Subcutaneous adipose tissue (tissue), 4 donors: ENCODE data around the gene QPCTL. TPM values are rescaled to one million over a fixed set of nuclear protein-coding genes. Genes with fewer than 3 reads are reported as not detected.

Source experiments
- total RNA-seq, 4 donors: library from RNA; depleted of rRNA; stranded (reverse); fragments of >200 nt; gene quantifications; one replicate each; pipeline ENCODE4 v1.1.0, GENCODE V29; 2016
- TF ChIP-seq, protein P1 (sequence below): fragments of 450-650 bp; IDR thresholded peaks from one replicate; pipeline ENCODE4 v1.5.1; 2016; ENCODE audit warnings: low read depth, mild to moderate bottlenecking, control low read depth, antibody characterized with exemption, moderate library complexity

The QPCTL gene
- total RNA-seq, 4 donors from 2014 or later = 1.3 to 8.5 (median 3.3) TPM

DNA sequence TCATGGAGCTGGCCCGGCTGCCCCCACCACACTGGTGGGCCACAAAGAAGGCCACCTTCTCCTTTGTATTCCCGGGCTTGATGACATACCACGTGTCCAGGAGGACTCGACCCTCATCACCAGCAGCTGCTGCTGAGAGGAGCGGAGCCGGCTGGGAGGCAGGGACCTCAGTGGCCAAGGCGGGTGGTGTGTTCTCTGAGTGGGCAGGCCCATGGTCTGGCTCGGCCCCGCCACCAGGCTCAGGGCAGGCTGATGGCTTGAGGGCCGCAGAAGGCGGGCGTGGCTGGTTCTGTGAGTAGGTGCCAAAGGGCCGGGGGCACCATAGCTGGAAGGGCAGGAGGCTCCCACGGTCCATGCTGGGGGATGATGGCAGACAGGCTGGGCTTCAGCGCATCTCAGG is 20.7 kb downstream of the QPCTL start:
- TF ChIP-seq, protein P1, sequence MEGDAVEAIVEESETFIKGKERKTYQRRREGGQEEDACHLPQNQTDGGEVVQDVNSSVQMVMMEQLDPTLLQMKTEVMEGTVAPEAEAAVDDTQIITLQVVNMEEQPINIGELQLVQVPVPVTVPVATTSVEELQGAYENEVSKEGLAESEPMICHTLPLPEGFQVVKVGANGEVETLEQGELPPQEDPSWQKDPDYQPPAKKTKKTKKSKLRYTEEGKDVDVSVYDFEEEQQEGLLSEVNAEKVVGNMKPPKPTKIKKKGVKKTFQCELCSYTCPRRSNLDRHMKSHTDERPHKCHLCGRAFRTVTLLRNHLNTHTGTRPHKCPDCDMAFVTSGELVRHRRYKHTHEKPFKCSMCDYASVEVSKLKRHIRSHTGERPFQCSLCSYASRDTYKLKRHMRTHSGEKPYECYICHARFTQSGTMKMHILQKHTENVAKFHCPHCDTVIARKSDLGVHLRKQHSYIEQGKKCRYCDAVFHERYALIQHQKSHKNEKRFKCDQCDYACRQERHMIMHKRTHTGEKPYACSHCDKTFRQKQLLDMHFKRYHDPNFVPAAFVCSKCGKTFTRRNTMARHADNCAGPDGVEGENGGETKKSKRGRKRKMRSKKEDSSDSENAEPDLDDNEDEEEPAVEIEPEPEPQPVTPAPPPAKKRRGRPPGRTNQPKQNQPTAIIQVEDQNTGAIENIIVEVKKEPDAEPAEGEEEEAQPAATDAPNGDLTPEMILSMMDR = no peak

DNA sequence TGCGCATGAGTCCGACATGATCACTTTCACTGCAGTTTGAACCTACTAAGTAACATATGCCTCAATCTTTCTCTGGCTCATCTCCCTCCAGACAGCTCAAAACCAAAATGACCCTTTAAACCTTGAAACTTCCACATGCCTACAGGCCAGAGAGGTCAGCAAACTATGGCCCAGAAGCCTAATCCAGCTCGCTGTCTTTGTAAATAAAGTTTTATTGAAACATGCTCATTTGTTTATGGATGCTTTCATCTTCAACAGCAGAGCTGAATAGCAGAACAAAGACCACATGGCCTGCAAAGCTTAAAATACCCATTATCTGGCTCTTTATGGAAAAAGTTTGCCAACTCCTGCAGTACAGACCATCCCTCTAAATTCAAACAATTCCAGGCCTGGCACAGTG is 22.7 kb downstream of the QPCTL start:
- TF ChIP-seq, protein P1 = no peak

DNA sequence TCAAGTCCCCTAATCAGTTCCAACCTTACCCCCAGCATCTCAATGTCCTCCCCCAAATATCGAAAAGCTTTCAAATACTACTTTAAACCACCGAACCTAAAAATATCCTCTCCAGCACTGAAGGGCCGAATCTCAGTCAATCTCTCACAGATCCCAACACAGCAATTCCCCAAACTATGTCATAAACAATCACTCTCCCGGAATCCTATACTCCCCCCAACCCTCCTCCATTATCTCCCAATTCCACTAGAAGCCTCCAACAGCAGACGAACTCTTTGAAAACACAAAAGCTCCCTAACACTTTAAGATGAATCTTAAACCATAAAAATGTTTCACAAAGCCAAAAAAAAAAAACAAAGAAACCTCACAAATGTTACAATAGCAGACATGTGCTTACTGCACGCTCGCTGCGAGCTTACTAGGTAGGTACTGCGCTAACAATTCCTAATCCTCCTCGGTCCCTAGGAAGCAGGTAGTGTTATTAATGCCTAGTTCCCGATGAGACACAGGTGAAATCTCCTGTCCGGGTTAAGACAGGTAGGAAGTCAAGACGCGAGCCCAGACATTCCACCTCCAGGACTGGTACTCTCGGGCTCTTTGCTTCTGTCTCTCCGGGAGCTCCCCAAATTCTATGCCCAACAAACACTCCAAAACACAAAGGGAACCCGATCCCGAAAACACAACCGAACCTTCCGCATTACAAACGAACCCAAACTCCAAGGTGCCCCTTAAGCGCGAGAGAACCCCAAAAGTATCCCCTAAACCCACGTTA is 24.1 kb downstream of the QPCTL start:
- TF ChIP-seq, protein P1 = no peak

DNA sequence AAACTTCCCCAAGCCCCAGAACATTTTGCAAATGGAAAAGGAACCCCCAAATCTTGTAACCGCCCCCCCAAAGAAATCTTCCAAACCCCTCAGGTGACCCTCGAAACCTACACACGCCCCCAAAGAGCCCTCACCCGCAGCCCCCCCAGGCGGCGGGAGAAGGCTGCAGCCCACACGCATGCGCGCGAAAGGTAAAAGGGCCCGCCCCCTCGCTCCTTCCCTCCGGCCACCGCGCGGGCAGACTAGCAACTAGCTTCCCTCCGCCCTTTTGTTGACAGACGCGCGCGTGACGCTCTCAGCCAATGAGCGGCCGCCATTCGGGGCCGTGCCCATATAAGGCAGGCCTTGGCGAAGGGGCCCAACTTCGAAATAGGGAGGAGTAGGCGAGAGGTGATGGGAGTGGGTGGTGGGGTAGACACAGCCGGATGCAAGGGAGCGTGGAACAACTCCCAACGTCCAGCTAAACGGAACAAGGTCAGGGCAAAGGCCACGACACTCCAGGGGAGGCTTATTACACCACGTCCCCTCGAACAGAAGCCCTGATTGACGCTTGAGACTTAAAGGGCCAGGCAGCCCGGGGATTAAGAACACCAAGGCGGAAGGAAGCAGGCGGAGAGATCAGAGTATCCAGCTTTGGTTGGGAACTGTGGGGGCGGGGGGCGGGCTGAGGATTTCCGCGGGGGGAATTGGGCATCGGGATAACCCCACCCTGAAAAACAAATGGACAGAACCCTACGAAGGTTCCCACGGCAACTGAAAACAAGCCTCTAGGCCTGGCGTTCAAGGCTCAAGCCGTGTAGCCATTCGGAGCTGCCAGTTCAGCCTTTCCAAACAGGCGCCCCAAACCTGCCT is 24.9 kb downstream of the QPCTL start:
- TF ChIP-seq, protein P1 = no peak

DNA sequence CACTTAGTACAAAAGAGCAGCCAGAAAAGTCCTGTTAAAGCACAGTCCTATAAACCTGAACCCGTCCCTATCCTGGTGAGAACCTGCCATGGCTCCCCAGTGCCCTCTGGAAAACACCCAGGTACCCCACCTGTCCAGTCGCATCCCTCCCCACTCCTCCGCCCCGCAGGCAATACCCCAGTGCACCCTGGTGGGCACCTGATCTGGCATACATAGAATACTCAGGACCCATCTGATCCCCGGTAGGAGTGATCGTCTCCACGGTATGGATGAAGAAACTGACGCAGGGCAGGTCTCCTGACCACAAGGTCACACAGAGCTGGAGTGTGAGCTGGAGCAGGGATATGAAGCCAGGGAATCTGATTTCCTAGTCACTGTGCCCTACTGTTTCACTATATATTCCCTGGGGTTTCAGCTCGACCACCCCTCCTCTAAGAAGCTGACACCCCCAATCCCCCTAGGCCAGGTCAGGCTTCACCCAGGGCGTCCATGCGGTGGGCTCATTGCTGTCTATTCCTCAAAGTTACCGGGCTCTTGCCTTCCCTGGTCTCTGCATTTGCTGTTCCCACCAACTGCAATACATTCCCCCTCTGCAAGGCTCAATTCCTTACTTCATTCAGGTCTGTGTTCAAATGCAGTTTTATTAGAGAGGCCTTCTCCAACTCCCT is 25.7 kb downstream of the QPCTL start:
- TF ChIP-seq, protein P1 = no peak

DNA sequence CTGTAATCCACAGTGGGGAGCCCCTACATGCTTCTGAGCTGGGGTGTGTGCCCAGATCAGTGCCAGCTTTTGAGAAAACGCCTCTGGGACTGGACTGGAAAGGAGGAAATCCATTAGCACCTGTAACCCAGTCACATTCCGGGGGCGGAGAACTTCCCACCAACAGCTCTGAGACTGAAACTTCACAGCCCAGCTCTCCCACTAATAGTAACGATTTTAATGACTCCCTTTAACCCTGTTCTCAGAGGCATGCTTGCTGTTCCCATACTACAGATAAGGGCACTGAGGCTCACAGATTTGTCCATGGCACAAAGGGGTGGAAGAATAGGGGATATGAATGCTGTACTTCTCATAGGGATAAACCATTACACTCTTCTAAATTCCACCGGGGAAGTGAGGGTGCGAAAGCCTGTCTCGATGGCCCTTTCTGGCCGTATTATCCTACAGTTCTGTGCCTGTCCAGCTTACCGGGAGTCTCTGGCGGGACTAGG is 37.4 kb downstream of the QPCTL start:
- TF ChIP-seq, protein P1 = no peak
